NB4 (cell line): Measurements from ENCODE around the gene RPS21.

ENCODE experiments used
- DNase-seq: peaks from one replicate; pipeline ENCODE4 v3.0.0; 2010; ENCODE audit warnings: low read depth
- H3K4me3 ChIP-seq: one replicate; pipeline ENCODE4 v1.5.1; 2011; ENCODE audit warnings: mild to moderate bottlenecking, low read depth, low read length, moderate library complexity
- MYC ChIP-seq: IDR thresholded peaks from 2 replicates; pipeline ENCODE4 v1.6.1; 2011; ENCODE audit warnings: low read depth, low read length
- POLR2A ChIP-seq: IDR thresholded peaks from 2 replicates; pipeline ENCODE4 v1.6.1; 2011; ENCODE audit warnings: mild to moderate bottlenecking; ENCODE audit not compliant: insufficient read length; ENCODE audit errors: extremely low read depth
- TF ChIP-seq, protein P1 (sequence below): IDR thresholded peaks from one replicate; pipeline ENCODE4 v1.5.1; 2012; ENCODE audit warnings: low read depth, low read length
- TF ChIP-seq, protein P2 (sequence below): IDR thresholded peaks from 2 replicates; pipeline ENCODE4 v1.6.1; 2011; ENCODE audit warnings: low read depth, low read length

RPS21 gene

DNA sequence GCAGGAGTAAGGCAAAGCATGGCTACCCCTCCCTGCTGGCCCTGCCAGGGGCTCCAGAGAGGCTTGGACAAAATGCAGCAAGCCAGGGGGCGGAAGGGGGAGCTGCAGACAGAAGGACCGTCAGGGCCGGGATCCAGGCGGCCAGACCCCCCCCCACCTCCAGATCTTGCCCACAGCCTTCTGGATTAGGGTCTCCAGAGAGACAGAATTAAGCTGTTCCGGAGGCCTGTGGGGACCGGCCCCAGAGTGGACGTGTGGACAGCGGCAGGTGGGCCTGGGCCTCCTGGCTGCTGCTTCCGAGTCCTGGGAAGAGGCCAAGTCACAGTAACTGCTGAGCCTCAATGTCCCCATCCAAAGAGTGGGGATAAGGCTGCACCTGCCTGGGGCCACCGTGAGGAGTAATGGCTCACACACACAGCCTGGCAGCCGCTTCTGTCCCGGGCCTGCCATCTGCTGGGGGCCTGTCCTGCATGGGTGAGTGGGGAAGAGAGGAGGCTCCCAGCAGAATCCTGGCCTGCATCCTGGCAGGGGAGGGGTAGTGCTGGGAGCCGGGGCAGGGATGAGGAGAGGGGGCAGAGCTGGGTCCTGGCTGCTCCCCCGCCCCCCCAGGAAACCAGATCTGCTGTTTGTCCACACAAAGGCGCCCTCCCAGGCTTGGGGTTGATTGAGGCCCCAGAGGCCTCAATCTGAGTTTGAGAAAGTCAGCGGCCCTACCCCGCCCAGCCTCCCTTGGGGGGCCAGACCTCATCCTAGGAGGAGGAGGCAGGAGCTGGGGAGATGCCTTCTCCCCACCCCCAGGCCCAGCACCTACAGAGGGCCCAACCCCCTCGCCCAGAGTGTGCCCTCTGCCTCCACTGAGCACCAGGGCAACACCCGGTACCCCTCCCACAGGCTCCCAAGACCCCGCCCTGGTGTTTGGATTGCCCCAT, 23.6 kb upstream of the RPS21 start:
- TF ChIP-seq, protein P1, sequence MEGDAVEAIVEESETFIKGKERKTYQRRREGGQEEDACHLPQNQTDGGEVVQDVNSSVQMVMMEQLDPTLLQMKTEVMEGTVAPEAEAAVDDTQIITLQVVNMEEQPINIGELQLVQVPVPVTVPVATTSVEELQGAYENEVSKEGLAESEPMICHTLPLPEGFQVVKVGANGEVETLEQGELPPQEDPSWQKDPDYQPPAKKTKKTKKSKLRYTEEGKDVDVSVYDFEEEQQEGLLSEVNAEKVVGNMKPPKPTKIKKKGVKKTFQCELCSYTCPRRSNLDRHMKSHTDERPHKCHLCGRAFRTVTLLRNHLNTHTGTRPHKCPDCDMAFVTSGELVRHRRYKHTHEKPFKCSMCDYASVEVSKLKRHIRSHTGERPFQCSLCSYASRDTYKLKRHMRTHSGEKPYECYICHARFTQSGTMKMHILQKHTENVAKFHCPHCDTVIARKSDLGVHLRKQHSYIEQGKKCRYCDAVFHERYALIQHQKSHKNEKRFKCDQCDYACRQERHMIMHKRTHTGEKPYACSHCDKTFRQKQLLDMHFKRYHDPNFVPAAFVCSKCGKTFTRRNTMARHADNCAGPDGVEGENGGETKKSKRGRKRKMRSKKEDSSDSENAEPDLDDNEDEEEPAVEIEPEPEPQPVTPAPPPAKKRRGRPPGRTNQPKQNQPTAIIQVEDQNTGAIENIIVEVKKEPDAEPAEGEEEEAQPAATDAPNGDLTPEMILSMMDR, result no peak
- no peak for TF ChIP-seq POLR2A
- no peak for TF ChIP-seq MYC
- TF ChIP-seq, protein P2, sequence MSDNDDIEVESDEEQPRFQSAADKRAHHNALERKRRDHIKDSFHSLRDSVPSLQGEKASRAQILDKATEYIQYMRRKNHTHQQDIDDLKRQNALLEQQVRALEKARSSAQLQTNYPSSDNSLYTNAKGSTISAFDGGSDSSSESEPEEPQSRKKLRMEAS, result no peak
- no peak overlapping the region for H3K4me3 ChIP-seq
- no peak for DNase-seq

DNA sequence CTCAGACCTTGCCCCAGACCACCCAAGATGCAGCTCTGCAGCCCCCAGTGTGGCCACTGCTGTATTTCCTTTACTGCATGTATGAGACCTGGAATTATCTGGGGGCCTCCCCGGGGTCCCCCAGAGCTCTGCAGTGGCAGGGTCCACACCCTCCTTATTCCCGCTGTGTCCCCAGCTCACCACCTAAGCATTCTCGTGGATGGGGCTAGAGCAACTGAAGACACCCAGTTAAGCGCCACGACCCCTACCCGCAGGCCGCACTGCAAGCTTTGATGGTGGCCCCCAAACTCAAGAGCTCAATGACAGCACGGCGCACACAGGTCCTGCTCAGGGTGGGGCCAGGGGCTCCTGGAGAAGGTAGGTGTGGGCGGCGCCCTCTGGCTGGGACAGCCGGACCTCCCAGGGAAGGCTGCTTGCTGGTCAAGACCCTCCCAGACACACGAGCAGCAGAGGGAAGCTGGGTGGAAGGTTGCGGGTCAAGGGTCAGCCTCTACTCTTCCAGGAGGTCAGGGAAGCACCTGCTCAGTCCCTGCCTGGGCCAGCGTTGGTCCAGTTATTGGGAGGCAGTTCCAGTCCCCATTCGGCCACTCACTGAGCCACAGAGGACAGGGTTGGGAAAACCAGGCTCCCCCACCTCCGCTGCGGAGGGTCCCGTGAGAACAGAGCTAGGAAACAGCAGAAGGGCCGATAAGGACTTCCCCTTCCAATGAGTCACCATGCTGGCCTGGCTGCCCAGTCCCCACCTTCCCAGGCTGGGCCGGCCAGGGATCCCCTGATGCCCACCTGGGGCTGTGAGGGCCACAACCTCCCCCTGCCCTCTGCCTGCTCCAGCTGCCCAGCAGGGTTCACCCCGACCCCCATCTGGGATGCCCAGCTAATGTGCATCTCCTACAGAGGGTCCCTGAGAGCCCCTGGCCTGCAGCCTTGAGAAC, 22.7 kb upstream of the RPS21 start:
- H3K4me3 ChIP-seq, result no peak overlapping the region
- DNase-seq, result no peak
- TF ChIP-seq, protein P1, result no peak
- TF ChIP-seq POLR2A (no peak), MYC (no peak)
- TF ChIP-seq, protein P2, result no peak

DNA sequence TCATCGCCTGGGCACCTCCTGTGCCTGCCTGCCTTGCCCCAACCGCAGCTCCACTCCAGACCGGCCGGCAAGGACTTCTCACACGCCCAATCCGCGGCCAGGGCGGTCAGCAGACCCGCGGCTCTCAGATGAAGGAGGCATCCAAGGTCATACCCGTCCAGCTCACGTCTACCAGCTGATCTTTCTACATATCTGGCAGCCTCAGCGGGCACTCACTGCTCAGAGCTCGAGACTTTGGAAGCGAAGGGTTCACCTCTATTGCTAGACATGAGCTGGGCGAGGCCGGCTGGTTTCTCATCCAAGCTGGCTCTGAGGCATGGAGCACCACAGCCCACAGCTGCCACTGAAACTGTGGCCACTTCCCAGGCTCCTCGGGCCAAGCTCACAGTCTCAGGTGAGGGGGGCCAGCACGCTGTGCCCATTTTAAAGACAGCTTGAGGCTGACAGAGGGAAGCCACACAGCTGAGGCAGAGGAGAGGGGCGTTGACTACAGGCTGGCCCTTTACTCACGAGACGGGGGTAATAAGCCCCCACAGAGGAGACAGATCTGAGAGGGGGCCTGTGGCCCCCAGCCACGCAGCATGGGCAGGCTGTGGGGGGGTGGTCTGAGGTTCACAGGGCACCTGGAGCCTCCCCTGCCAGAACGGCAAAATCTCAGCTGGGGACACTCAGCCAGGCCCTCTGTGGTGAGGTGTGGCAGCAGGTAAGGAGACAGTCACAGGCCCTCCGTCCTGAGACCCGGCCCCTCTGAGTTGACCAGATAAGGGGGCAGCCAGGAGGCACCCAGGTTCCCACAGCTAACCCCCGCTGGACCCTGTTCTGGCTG, 21.8 kb upstream of the RPS21 start:
- DNase-seq, result no peak
- TF ChIP-seq MYC (no peak), POLR2A (no peak)
- TF ChIP-seq, protein P2, result no peak
- TF ChIP-seq, protein P1, result no peak
- no peak overlapping the region for H3K4me3 ChIP-seq

DNA sequence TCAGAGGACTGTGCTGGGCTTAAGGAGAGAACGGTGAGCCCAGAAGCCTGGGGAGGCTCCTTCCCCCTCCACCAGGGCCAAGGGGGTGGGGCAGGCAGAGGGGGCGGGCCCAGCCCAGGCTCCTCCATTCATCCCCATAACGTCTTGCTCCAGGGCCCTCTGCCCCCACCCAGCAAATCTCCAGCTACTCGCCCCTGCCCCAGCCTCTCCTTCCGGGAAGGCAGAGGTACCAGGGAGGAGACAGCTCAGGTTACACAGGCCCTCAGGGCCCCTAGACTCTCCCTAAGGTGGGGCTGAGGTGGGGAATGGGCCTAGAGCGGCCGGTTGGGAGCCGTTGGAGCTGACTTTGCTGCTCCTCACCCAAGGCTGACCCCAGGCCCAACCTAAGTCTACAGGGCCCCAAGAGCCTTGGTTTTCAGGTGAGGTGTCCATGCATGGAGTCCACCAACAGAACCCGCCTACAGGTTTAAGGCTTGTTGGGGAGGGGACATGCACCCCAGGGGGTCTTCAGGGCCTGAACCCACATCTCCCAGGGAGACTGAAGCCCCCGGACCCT, 21.0 kb upstream of the RPS21 start:
- TF ChIP-seq POLR2A (no peak), MYC (no peak)
- TF ChIP-seq, protein P2, result no peak
- TF ChIP-seq, protein P1, result no peak
- no peak for DNase-seq
- no peak overlapping the region for H3K4me3 ChIP-seq
